GM23338 (cell line): ENCODE data around the gene C1GALT1C1L. TPM values are rescaled to one million over a fixed set of nuclear protein-coding genes. Genes with fewer than 3 reads are reported as not detected.

Source experiments
- ATAC-seq: fragments of 200-7000 bp; cut with Tn5 transposase; 3 replicates; pipeline ENCODE4 v1.9.1; 2020
- DNase-seq: peaks from one replicate; pipeline ENCODE4 v3.0.0-alpha.2; 2015; ENCODE audit warnings: low spot score
- H2AFZ ChIP-seq: fragments of 200-600 bp; sonication (generic); 2 replicates; pipeline ENCODE4 v1.8.0; 2016; ENCODE audit warnings: antibody characterized with exemption, mild to moderate bottlenecking, moderate library complexity
- H3F3A ChIP-seq: fragments of 200-600 bp; sonication (generic); replicated peaks from 2 replicates; pipeline ENCODE4 v1.8.0; 2017; ENCODE audit warnings: antibody characterized with exemption, mixed run types, low read depth
- H3K27ac ChIP-seq: fragments of 200-600 bp; sonication (generic); 2 replicates; pipeline ENCODE4 v1.6.1; 2016; ENCODE audit warnings: low read depth
- H3K27me3 ChIP-seq: fragments of 200-600 bp; sonication (generic); 2 replicates; pipeline ENCODE4 v1.8.0; 2016; ENCODE audit warnings: mild to moderate bottlenecking, mixed run types, moderate library complexity; ENCODE audit not compliant: insufficient read depth
- H3K36me3 ChIP-seq: fragments of 200-600 bp; sonication (generic); 2 replicates; pipeline ENCODE4 v1.8.0; 2016; ENCODE audit warnings: mild to moderate bottlenecking; ENCODE audit not compliant: insufficient read depth
- H3K4me1 ChIP-seq: fragments of 200-600 bp; sonication (generic); 2 replicates; pipeline ENCODE4 v1.8.0; 2016; ENCODE audit warnings: mild to moderate bottlenecking, moderate library complexity; ENCODE audit not compliant: insufficient read depth
- H3K4me2 ChIP-seq: fragments of 200-600 bp; sonication (generic); 2 replicates; pipeline ENCODE4 v1.7.1; 2017; ENCODE audit warnings: mixed run types
- H3K4me3 ChIP-seq: fragments of 200-600 bp; sonication (generic); 2 replicates; pipeline ENCODE4 v1.6.1; 2016; ENCODE audit warnings: mixed run types
- H3K79me2 ChIP-seq: fragments of 200-600 bp; sonication (generic); replicated peaks from 2 replicates; pipeline ENCODE4 v1.8.0; 2017; ENCODE audit warnings: mild to moderate bottlenecking; ENCODE audit not compliant: insufficient read depth
- H3K9me2 ChIP-seq: fragments of 200-600 bp; sonication (generic); 2 replicates; pipeline ENCODE4 v1.8.0; 2017; ENCODE audit not compliant: insufficient read depth
- H4K20me1 ChIP-seq: fragments of 200-600 bp; sonication (generic); replicated peaks from 2 replicates; pipeline ENCODE4 v1.8.0; 2017; ENCODE audit warnings: mild to moderate bottlenecking; ENCODE audit not compliant: insufficient read depth
- H3K27ac Mint-ChIP-seq: 2 replicates; pipeline ENCODE4 v1.8.0; 2020; ENCODE audit warnings: inconsistent platforms, mild to moderate bottlenecking, moderate library complexity, mixed read lengths
- H3K27me3 Mint-ChIP-seq: 3 replicates; pipeline ENCODE4 v1.8.0; 2022; ENCODE audit warnings: low read depth, mild to moderate bottlenecking, moderate library complexity, mixed read lengths, inconsistent platforms; ENCODE audit not compliant: insufficient read depth, poor library complexity
- H3K36me3 Mint-ChIP-seq: 3 replicates; pipeline ENCODE4 v1.8.0; 2021; ENCODE audit warnings: low read depth, mild to moderate bottlenecking, inconsistent platforms, moderate library complexity, mixed read lengths
- H3K4me1 Mint-ChIP-seq: 3 replicates; pipeline ENCODE4 v1.8.0; 2020; ENCODE audit warnings: mild to moderate bottlenecking, inconsistent platforms, mixed read lengths
- H3K4me3 Mint-ChIP-seq: 3 replicates; pipeline ENCODE4 v1.8.0; 2021; ENCODE audit warnings: moderate library complexity, mild to moderate bottlenecking, inconsistent platforms, mixed read lengths
- H3K9me3 Mint-ChIP-seq: 3 replicates; pipeline ENCODE4 v1.8.0; 2020; ENCODE audit warnings: moderate library complexity, mild to moderate bottlenecking, inconsistent platforms, mixed read lengths
- CREB1 ChIP-seq: fragments of 250-450 bp; sonication (Bioruptor Pico); IDR thresholded peaks from 2 replicates; pipeline ENCODE4 v1.5.0; 2020; ENCODE audit warnings: low read depth, mild to moderate bottlenecking, moderate library complexity
- CTCF ChIP-seq, 2 experiments: fragments of 200-600 bp in 1 of 2; sonication (generic) in 1 of 2; conservative IDR thresholded peaks; 2 replicates each; pipeline versions ENCODE4 v1.5.1 to v1.6.1; 2016 to 2017; ENCODE audit warnings: antibody characterized with exemption in 2 of 2, low read depth in 2 of 2, mild to moderate bottlenecking in 2 of 2, moderate library complexity in 1 of 2
- ETS1 ChIP-seq: IDR thresholded peaks from 2 replicates; pipeline ENCODE4 v1.6.1; 2016; ENCODE audit warnings: antibody characterized with exemption
- EZH2 ChIP-seq: fragments of 200-600 bp; sonication (generic); IDR thresholded peaks from one replicate; pipeline ENCODE4 v1.8.0; 2017; ENCODE audit warnings: antibody characterized with exemption, mild to moderate bottlenecking, low read depth; ENCODE audit not compliant: unreplicated experiment
- EZH2phosphoT487 ChIP-seq: fragments of 200-600 bp; sonication (generic); IDR thresholded peaks from one replicate; pipeline ENCODE4 v1.8.1; 2018; ENCODE audit warnings: antibody characterized with exemption; ENCODE audit not compliant: unreplicated experiment
- JUNB ChIP-seq: IDR thresholded peaks from one replicate; pipeline ENCODE4 v1.6.1; 2016; ENCODE audit warnings: antibody characterized with exemption; ENCODE audit not compliant: unreplicated experiment
- NANOG ChIP-seq: IDR thresholded peaks from 2 replicates; pipeline ENCODE4 v1.6.1; 2016; ENCODE audit warnings: antibody characterized with exemption, borderline replicate concordance
- POLR2AphosphoS5 ChIP-seq: IDR thresholded peaks from 2 replicates; pipeline ENCODE4 v1.6.1; 2016; ENCODE audit warnings: antibody characterized with exemption, low read depth
- REST ChIP-seq: IDR thresholded peaks from one replicate; pipeline ENCODE4 v1.6.1; 2018; ENCODE audit warnings: antibody characterized with exemption; ENCODE audit not compliant: unreplicated experiment
- STAT1 ChIP-seq: IDR thresholded peaks from one replicate; pipeline ENCODE4 v1.6.1; 2016; ENCODE audit warnings: antibody characterized with exemption; ENCODE audit not compliant: unreplicated experiment
- ZNF114 ChIP-seq: fragments of 250-450 bp; sonication (Bioruptor Pico); IDR thresholded peaks from 2 replicates; pipeline ENCODE4 v1.5.0; 2020; ENCODE audit warnings: mild to moderate bottlenecking, moderate library complexity
- ZNF331 ChIP-seq: fragments of 250-450 bp; sonication (Bioruptor Pico); IDR thresholded peaks from 2 replicates; pipeline ENCODE4 v1.5.0; 2020; ENCODE audit warnings: low read depth, mild to moderate bottlenecking, moderate library complexity
- ZNF462 ChIP-seq: fragments of 250-450 bp; sonication (Bioruptor Pico); IDR thresholded peaks from 2 replicates; pipeline ENCODE4 v1.5.0; 2020; ENCODE audit warnings: mild to moderate bottlenecking, moderate library complexity
- polyA plus RNA-seq: library from polyadenylated mRNA; unstranded; fragments of >200 nt; fragmentation: Nextera tagmentation; extraction: Ambion mirVana; gene quantifications from 2 replicates; pipeline ENCODE4 v1.2.1, GENCODE V29; 2016
- total RNA-seq: library from RNA; depleted of rRNA; stranded (reverse); fragments of >200 nt; shearing (Covaris generic); gene quantifications from 2 replicates; pipeline ENCODE4 v1.2.3, GENCODE V29; 2014

C1GALT1C1L gene
- total and polyA plus RNA-seq, 2 experiments from 2014 or later: 0.17 to 0.99 TPM

- H3K4me3 ChIP-seq: no peak overlapping the region
These were observed 23.5 kb upstream of the C1GALT1C1L start for GRCh38 chr2:43699761-43700160.

More at GRCh38 chr2:43699761-43700160, 23.5 kb upstream of the C1GALT1C1L start:
- H3F3A ChIP-seq: no peaks in the 10 kb centered on the region
- no peak overlapping the region for H3K27ac Mint-ChIP-seq
- no peak overlapping the region for H2AFZ ChIP-seq
- H3K27me3 ChIP-seq: no peaks in the 10 kb centered on the region
- H3K4me1 ChIP-seq: no peaks in the 10 kb centered on the region
- DNase-seq: no peak
- no peaks in the 10 kb centered on the region for H3K27me3 Mint-ChIP-seq
- H3K79me2 ChIP-seq: no peaks in the 10 kb centered on the region
- no peak for TF ChIP-seq ZNF331 (CRISPR knock-in tag)
- TF ChIP-seq ZNF462: no peak
- TF ChIP-seq EZH2phosphoT487: no peak
- TF ChIP-seq ZNF114 (CRISPR knock-in tag): no peak
- no peak for TF ChIP-seq ETS1
- no peak for TF ChIP-seq POLR2AphosphoS5
- TF ChIP-seq JUNB: no peak
- TF ChIP-seq CTCF (conservative IDR thresholded peaks at IDR 0.05; ENCODE audit: low read depth in 2 of 2): no peak
- TF ChIP-seq STAT1: no peak
- TF ChIP-seq EZH2: no peak
- no peak for TF ChIP-seq REST
- no peak for TF ChIP-seq CREB1 (CRISPR knock-in tag)
- no peak for TF ChIP-seq NANOG
- no peaks in the 10 kb centered on the region; the same call in 2 of the 3 replicates for H3K4me1 Mint-ChIP-seq
- no peak for ATAC-seq
- H3K27ac ChIP-seq: no peak overlapping the region
- no peaks in the 10 kb centered on the region for H4K20me1 ChIP-seq
- H3K4me2 ChIP-seq: no peak overlapping the region
- H3K9me3 Mint-ChIP-seq: no peaks in the 10 kb centered on the region
- H3K36me3 Mint-ChIP-seq: no peaks in the 10 kb centered on the region
- no peaks in the 10 kb centered on the region for H3K36me3 ChIP-seq
- no peak overlapping the region for H3K4me3 Mint-ChIP-seq
- H3K9me2 ChIP-seq: no peaks in the 10 kb centered on the region
